Tibial nerve (tissue), 4 donors: ENCODE measurements around the gene GPC4. TPM values are rescaled to one million over a fixed set of nuclear protein-coding genes. Genes with fewer than 3 reads are reported as not detected.

Experiments used
- DNase-seq, 2 donors: peaks; one replicate each; pipeline ENCODE4 v3.0.0-alpha.2; 2019; ENCODE audit warnings: low spot score in 2 of 2
- H3K27ac ChIP-seq, 4 donors: fragments of 200-600 bp; sonication (generic) in 3 of 4; one replicate each; pipeline ENCODE4 v1.5.1; 2017 to 2019; ENCODE audit warnings: mild to moderate bottlenecking in 1 of 4
- H3K27me3 ChIP-seq, 2 donors: fragments of 200-600 bp; sonication (generic) in 1 of 2; one replicate each; pipeline versions ENCODE4 v1.5.1 to v1.6.0; 2017 to 2019
- H3K36me3 ChIP-seq, 3 donors: fragments of 200-600 bp; sonication (generic); one replicate each; pipeline ENCODE4 v1.5.1; 2018 to 2019
- H3K4me1 ChIP-seq, 4 donors: fragments of 200-600 bp; sonication (generic) in 3 of 4; one replicate each; pipeline ENCODE4 v1.5.1; 2017 to 2019
- H3K4me3 ChIP-seq, 4 donors: fragments of 200-600 bp; sonication (generic) in 3 of 4; one replicate each; pipeline ENCODE4 v1.5.1; 2017 to 2019; ENCODE audit warnings: mild to moderate bottlenecking in 1 of 4, moderate library complexity in 1 of 4
- H3K9me3 ChIP-seq, 4 donors: fragments of 200-600 bp; sonication (generic) in 3 of 4; one replicate each; pipeline ENCODE4 v1.5.1; 2017 to 2019
- EP300 ChIP-seq, 2 donors: sonication (generic); formaldehyde crosslinking; IDR thresholded peaks; one replicate each; pipeline ENCODE4 v1.6.1; 2017; ENCODE audit warnings: antibody characterized with exemption in 2 of 2, mild to moderate bottlenecking in 1 of 2
- POLR2A ChIP-seq, 2 donors: fragments of 450-650 bp; IDR thresholded peaks; one replicate each; pipeline ENCODE4 v1.6.1; 2017; ENCODE audit warnings: antibody characterized with exemption in 2 of 2, mild to moderate bottlenecking in 2 of 2, moderate library complexity in 2 of 2
- WGBS, 2 donors: methylation state at CpG; one replicate each; pipeline ENCODE4 v1.1.5; 2018; 5-methylcytosine and 5-hydroxymethylcytosine counted together
- total RNA-seq, 4 donors: library from RNA; depleted of rRNA; stranded (reverse); fragments of >200 nt; gene quantifications; one replicate each; pipeline ENCODE4 v1.1.0, GENCODE V29; 2016
- TF ChIP-seq, protein P1 (sequence below), 5 experiments: fragments of 200-600 bp in 3 of 5; fragments of 450-650 bp in 2 of 5; sonication (generic) in 3 of 5; IDR thresholded peaks; one replicate each; pipeline ENCODE4 v1.5.1; 2016 to 2019; ENCODE audit warnings: antibody characterized with exemption in 5 of 5, mild to moderate bottlenecking in 3 of 5, moderate library complexity in 2 of 5

The GPC4 gene
- total RNA-seq, 4 donors from 2014 or later = 13.2 to 29.1 (median 25.5) TPM

GRCh38 chrX:133412246-133412645 is 3.0 kb downstream of the GPC4 start:
- WGBS, 2 donors = 43 to 49% methylated on average over 3 of the region's 3 CpGs

GRCh38 chrX:133410550-133410949 is 4.7 kb downstream of the GPC4 start:
- no peak overlapping the region for H3K27ac ChIP-seq
- peaks cover 0 to 22% of the 10 kb centered on the region in 2 donors for H3K27me3 ChIP-seq
- no peak for DNase-seq
- peaks cover 0 to 10% (median 0%) of the 10 kb centered on the region in 4 donors for H3K4me1 ChIP-seq
- H3K9me3 ChIP-seq = no peaks in the 10 kb centered on the region
- no peaks in the 10 kb centered on the region for H3K36me3 ChIP-seq
- TF ChIP-seq, protein P1, sequence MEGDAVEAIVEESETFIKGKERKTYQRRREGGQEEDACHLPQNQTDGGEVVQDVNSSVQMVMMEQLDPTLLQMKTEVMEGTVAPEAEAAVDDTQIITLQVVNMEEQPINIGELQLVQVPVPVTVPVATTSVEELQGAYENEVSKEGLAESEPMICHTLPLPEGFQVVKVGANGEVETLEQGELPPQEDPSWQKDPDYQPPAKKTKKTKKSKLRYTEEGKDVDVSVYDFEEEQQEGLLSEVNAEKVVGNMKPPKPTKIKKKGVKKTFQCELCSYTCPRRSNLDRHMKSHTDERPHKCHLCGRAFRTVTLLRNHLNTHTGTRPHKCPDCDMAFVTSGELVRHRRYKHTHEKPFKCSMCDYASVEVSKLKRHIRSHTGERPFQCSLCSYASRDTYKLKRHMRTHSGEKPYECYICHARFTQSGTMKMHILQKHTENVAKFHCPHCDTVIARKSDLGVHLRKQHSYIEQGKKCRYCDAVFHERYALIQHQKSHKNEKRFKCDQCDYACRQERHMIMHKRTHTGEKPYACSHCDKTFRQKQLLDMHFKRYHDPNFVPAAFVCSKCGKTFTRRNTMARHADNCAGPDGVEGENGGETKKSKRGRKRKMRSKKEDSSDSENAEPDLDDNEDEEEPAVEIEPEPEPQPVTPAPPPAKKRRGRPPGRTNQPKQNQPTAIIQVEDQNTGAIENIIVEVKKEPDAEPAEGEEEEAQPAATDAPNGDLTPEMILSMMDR (IDR thresholded peaks at IDR 0.05) = no peak
- WGBS, 2 donors = 36 to 39% methylated on average over 3 of the region's 3 CpGs
- H3K4me3 ChIP-seq = no peak overlapping the region

More at GRCh38 chrX:133412246-133412645, 3.0 kb downstream of the GPC4 start:
- H3K36me3 ChIP-seq = no peaks in the 10 kb centered on the region
- no peak for DNase-seq
- TF ChIP-seq, protein P1 (IDR thresholded peaks at IDR 0.05) = no peak
- TF ChIP-seq EP300 (IDR thresholded peaks at IDR 0.05) (no peak), POLR2A (IDR thresholded peaks at IDR 0.05) (no peak)
- H3K27me3 ChIP-seq = peaks cover 0 to 35% of the 10 kb centered on the region in 2 donors
- H3K9me3 ChIP-seq = no peaks in the 10 kb centered on the region
- peak overlapping the region in 1 of 4 donors; percentile 76 for H3K4me3 ChIP-seq
- H3K4me1 ChIP-seq = peaks cover 0 to 15% (median 0%) of the 10 kb centered on the region in 4 donors
- H3K27ac ChIP-seq = peak overlapping the region in 2 of 4 donors; percentile 36 to 78

DNA sequence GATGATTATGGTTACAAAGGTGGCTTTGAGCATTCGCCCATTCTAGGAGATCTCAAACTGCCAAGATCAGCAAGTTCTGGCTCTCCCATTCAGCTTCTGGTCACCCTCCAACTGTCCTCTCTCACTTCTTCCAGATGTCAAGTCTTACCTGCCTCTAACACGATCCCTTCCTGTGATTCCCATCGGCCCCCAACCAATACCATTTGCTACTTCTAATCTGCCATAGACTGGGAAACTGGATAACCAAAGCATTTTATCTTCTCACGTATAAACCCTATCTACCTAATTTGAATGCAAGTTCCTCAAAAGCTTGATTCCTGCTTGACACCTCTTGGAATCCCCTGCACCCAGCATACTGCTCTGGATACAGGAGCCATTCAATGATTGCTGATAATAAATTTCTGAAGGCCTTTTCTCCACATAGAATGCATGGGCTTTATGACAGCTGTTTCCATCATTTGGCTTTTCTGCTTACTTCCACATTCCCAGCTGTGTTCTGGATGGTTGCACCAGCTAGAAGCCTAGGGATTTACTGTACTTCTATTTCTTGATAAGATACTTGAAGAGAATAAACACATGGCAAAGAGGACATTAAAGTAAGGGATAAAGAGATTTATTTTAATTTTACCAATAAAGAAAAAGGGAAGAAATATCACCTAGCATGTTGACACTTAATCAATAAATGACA is 9.6 kb downstream of the GPC4 start:
- TF ChIP-seq, protein P1 (IDR thresholded peaks at IDR 0.05) = no peak
- no peak for TF ChIP-seq EP300 (IDR thresholded peaks at IDR 0.05)
- TF ChIP-seq POLR2A (IDR thresholded peaks at IDR 0.05) = no peak
- 88 to 100% methylated on average over 4 of the region's 4 CpGs for WGBS, 2 donors
- H3K9me3 ChIP-seq = no peaks in the 10 kb centered on the region
- no peak overlapping the region for H3K4me3 ChIP-seq
- no peaks in the 10 kb centered on the region for H3K27me3 ChIP-seq
- no peaks in the 10 kb centered on the region for H3K36me3 ChIP-seq
- no peak overlapping the region for H3K27ac ChIP-seq
- no peak for DNase-seq
- H3K4me1 ChIP-seq = peaks cover 0 to 14% (median 3%) of the 10 kb centered on the region in 4 donors

GRCh38 chrX:133403984-133404383 is 11.3 kb downstream of the GPC4 start:
- no peaks in the 10 kb centered on the region for H3K9me3 ChIP-seq
- no peak overlapping the region for H3K4me3 ChIP-seq
- no peaks in the 10 kb centered on the region for H3K27me3 ChIP-seq
- no peak for DNase-seq
- H3K27ac ChIP-seq = no peak overlapping the region
- peaks cover 0 to 14% (median 3%) of the 10 kb centered on the region in 4 donors for H3K4me1 ChIP-seq
- 90 to 98% methylated on average over 4 of the region's 4 CpGs for WGBS, 2 donors
- no peaks in the 10 kb centered on the region for H3K36me3 ChIP-seq
- TF ChIP-seq, protein P1 (IDR thresholded peaks at IDR 0.05) = no peak
- TF ChIP-seq POLR2A (IDR thresholded peaks at IDR 0.05) (no peak), EP300 (IDR thresholded peaks at IDR 0.05) (no peak)

- Histone ChIP-seq H3K4me3 (no peak overlapping the region), H3K4me1 (peaks cover 0 to 14% (median 3%) of the 10 kb centered on the region in 4 donors), H3K36me3 (no peaks in the 10 kb centered on the region), H3K27ac (peak overlapping the region in 1 of 4 donors; percentile 54), H3K9me3 (no peaks in the 10 kb centered on the region), H3K27me3 (no peaks in the 10 kb centered on the region)
- WGBS, 2 donors = 70 to 76% methylated on average over 10 of the region's 10 CpGs
- DNase-seq = no peak
- TF ChIP-seq EP300 (IDR thresholded peaks at IDR 0.05) = no peak
- no peak for TF ChIP-seq POLR2A (IDR thresholded peaks at IDR 0.05)
- TF ChIP-seq, protein P1 (IDR thresholded peaks at IDR 0.05) = no peak
Observed at GRCh38 chrX:133402830-133403625, 12.3 kb downstream of the GPC4 start.
